ENCODE measurements around the gene TRPC6. TPM values are rescaled to one million over a fixed set of nuclear protein-coding genes. Genes with fewer than 3 reads are reported as not detected.

TRPC6 gene
- total RNA-seq, 1 donor from 2014 or later, result not detected

DNA sequence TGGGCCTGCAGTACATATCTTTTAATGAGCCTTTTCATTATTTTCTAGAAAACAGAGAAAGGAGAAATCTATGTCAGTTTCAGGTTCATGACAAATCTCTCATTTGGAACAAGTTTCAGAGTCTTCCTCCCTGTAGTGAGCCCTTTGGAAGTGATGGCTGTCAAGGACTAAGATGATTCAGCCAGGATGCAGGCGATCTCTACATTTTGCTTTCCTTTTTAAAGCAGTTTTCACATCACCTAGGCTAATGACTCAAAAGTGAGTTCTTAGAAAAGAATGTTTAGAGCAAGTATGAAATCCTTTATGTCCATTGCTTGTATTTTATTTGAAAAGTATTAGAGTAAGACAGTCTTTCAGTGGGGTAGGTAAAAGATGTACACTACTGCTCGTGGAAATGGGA, 130.1 kb downstream of the TRPC6 start:
- intact Hi-C loops (cut with micrococcal nuclease), result no loop called here

DNA sequence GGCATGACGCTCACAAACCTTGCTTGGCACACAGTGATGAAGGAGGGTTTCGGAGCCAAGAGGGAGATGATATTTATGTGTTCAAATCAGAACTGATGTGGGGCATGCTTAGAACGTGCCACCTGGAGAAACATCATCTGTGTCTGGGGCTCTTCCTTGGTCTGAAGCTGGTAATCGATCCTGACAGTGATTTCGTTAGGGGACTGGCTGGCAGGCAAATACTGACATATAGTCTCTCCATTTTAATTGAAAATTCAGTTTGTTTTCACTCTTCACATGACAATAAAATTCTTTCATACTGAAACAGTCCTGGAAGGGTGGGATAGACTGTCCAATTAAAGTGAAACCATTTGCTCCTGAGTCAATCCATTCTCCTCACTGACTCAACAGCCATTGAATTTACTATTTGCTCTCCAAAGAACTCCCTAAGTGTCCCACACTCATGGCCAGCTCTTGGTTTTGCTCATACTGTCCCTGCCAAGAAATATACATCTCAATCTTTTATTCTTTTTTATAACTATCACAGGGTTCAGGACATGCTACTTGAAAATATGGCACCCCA, 134.8 kb downstream of the TRPC6 start:
- intact Hi-C loops (cut with micrococcal nuclease), result no loop called here

- intact Hi-C loops (cut with micrococcal nuclease), result no loop called here
Observed at GRCh38 chr11:101446726-101447125, 137.1 kb downstream of the TRPC6 start.

DNA sequence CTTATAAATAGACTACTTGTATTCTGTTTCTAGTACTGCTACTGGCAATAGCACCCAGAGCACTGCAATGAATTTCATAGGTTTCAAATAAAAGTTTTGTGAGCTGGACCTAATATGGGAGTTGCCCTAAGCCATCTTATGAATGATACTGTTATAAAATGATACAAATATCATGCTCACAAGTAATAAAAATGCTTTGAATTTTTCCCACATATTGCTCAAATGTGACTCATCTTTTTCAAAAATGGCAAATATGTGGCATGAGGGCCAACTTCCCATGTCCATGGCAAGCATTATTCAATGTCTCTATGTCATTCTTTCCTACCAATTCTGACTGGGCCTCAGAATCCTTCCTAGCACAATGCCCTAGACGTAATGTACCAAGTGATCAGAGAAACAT, 137.6 kb downstream of the TRPC6 start:
- intact Hi-C loops (cut with micrococcal nuclease), result no loop called here

DNA sequence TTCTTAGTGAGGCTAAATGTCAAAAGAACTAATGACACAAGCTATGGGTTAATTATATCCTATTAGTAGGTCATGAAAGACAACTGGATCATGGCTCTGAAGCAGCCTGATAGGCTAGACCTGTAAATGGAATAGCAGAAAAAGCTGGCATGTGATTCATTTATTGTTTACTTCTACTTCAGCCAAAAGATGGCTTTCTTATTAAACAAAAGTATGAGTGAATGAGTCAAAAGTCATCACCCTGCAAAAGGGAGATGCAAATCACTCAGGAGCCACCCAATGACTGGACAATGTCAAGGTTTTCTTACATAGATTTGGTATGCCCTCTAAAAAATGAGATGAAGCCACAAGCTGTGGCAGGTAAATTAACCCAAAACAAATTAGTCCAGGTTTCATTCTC, 138.0 kb downstream of the TRPC6 start:
- intact Hi-C loops (cut with micrococcal nuclease), result no loop called here

GRCh38 chr11:101444851-101445250, 139.0 kb downstream of the TRPC6 start:
- intact Hi-C loops (cut with micrococcal nuclease), result no loop called here

- intact Hi-C loops (cut with micrococcal nuclease), result no loop called here
Observed at GRCh38 chr11:101444164-101444563, 139.6 kb downstream of the TRPC6 start.

GRCh38 chr11:101442936-101443521, 140.8 kb downstream of the TRPC6 start:
- intact Hi-C loops (cut with micrococcal nuclease), result no loop called here

- intact Hi-C loops (cut with micrococcal nuclease), result no loop called here
Observed at GRCh38 chr11:101442171-101442570, 141.6 kb downstream of the TRPC6 start.

DNA sequence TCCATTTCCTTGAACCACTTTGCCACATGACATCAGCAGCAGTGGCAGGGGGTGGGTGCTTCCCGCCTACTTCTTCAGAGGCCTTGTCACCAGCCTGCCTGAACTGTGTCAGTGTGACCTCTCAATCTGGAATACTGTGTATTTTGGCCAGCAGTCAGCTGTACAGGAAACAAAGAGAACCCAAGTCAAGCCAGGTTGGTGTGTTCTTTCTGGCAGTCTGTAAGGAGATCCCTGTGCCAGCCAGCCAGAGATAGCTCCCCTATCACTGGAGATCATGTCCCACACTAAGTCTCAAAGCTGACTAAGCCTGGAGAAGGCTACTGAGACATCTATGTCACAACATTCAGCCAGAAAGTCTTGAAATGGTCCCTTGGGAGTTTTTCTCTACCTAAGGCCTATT, 142.1 kb downstream of the TRPC6 start:
- intact Hi-C loops (cut with micrococcal nuclease), result no loop called here

- intact Hi-C loops (cut with micrococcal nuclease), result loop anchor here (10.0 kb wide), 1 partner anchor 865 kb away; no protein-coding TSS in a partner anchor
Observed at GRCh38 chr11:101439488-101439887, 144.3 kb downstream of the TRPC6 start.

GRCh38 chr11:101438708-101439107, 145.1 kb downstream of the TRPC6 start:
- intact Hi-C loops (cut with micrococcal nuclease), result loop anchor here (10.0 kb wide), 1 partner anchor 864 kb away; no protein-coding TSS in a partner anchor

- intact Hi-C loops (cut with micrococcal nuclease), result loop anchor here (10.0 kb wide), 1 partner anchor 863 kb away; no protein-coding TSS in a partner anchor
Observed at GRCh38 chr11:101438126-101438525, 145.7 kb downstream of the TRPC6 start.

GRCh38 chr11:101436511-101437142, 147.2 kb downstream of the TRPC6 start:
- intact Hi-C loops (cut with micrococcal nuclease), result loop anchor here (10.0 kb wide), 1 partner anchor 862 kb away; no protein-coding TSS in a partner anchor

- intact Hi-C loops (cut with micrococcal nuclease), result loop anchor here (10.0 kb wide), 1 partner anchor 861 kb away; no protein-coding TSS in a partner anchor
Observed at GRCh38 chr11:101435408-101435973, 148.3 kb downstream of the TRPC6 start.

GRCh38 chr11:101434026-101434643, 149.7 kb downstream of the TRPC6 start:
- intact Hi-C loops (cut with micrococcal nuclease), result loop anchor here (10.0 kb wide), 1 partner anchor 859 kb away; no protein-coding TSS in a partner anchor

DNA sequence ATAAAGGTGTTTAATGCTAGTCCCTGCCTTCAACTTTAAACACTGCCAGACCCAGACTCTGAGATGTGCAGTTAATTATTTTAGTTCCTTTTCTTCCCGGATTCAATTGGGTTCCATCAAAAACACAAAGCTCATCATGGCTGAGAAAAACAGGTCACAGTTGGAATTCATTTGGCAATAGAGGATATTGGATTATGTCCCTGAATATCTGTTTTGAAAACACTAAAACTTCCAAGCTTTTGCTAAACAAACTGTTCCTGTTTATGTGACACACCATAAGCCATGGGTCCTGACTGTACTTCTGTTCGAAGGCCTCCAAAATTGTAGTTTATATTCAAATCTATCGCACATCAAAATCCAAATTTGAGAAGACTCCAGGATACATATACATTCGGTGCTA, 150.7 kb downstream of the TRPC6 start:
- intact Hi-C loops (cut with micrococcal nuclease), result loop anchor here (10.0 kb wide), 1 partner anchor 858 kb away; no protein-coding TSS in a partner anchor

- intact Hi-C loops (cut with micrococcal nuclease), result loop anchor here (10.0 kb wide), 1 partner anchor 855 kb away; no protein-coding TSS in a partner anchor
Observed at GRCh38 chr11:101429703-101430540, 153.9 kb downstream of the TRPC6 start.

DNA sequence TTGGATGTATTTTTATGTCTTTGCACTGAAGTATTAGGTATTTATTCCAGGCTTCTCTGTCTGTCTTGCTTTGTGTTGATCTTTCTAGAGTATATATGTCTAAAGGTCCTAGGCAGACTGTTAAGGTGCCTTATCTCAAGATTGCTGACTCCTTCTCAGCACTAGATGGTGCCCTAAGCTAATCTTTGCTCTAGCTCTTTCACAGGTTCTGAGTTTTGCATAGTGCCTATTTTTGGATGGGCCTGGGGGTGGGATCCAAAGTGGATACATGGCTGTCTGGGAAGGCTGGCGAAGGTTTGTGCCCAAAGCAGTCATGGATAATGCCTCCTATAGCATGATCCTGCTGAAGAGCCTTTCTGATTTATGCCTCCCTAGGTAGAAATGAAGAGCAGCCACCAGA, 154.9 kb downstream of the TRPC6 start:
- intact Hi-C loops (cut with micrococcal nuclease), result no loop called here

- intact Hi-C loops (cut with micrococcal nuclease), result no loop called here
Observed at GRCh38 chr11:101407324-101407723, 176.5 kb downstream of the TRPC6 start.
